GM10266 (cell line): ENCODE measurements around the gene NEO1.

Source experiments
- DNase-seq: peaks from one replicate; pipeline ENCODE4 v3.0.0; 2012; ENCODE audit errors: extremely low spot score
- TF ChIP-seq, protein P1 (sequence below): IDR thresholded peaks from 2 replicates; pipeline ENCODE4 v1.5.1; 2012; ENCODE audit warnings: mild to moderate bottlenecking, low read depth; ENCODE audit not compliant: control insufficient read depth, insufficient read depth; ENCODE audit errors: missing control alignments

NEO1 gene

DNA sequence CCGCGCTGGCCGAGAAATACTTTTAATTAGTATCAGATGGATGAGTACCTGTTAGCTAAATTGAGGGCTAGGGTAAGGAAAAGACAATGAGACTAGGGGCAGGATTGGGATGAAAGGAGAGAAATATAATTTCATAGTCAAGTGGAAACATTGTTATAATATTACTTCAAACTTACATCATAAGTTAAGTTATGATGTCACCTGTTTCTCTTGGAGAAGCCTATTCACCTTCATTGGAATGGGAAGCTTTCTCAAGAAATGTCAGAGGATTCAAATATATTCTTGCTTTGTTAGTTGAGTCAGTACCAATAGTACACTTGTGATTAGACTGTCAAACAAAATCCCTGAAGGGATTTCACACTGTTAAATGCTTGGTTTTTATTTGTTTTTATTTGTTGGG lies 116.2 kb downstream of the NEO1 start:
- TF ChIP-seq, protein P1, sequence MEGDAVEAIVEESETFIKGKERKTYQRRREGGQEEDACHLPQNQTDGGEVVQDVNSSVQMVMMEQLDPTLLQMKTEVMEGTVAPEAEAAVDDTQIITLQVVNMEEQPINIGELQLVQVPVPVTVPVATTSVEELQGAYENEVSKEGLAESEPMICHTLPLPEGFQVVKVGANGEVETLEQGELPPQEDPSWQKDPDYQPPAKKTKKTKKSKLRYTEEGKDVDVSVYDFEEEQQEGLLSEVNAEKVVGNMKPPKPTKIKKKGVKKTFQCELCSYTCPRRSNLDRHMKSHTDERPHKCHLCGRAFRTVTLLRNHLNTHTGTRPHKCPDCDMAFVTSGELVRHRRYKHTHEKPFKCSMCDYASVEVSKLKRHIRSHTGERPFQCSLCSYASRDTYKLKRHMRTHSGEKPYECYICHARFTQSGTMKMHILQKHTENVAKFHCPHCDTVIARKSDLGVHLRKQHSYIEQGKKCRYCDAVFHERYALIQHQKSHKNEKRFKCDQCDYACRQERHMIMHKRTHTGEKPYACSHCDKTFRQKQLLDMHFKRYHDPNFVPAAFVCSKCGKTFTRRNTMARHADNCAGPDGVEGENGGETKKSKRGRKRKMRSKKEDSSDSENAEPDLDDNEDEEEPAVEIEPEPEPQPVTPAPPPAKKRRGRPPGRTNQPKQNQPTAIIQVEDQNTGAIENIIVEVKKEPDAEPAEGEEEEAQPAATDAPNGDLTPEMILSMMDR: no peak

DNA sequence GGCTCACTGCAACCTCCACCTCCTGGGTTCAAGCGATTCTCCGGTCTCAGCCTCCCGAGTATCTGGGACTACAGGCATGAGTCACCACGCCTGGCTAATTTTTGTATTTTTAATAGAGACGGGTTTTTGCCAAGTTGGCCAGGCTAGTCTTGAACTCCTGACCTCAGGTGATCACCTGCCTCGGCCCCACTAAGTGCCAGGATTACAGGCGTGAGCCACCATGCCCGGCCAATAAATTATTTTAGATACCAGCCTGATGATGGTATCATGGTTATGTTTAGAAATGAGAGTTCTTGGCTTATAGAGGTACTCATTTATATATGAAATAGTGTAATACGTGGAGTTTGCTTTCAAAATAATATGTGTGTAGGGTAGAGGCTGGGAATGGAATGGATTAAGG lies 119.4 kb downstream of the NEO1 start:
- no peak for DNase-seq
- TF ChIP-seq, protein P1: no peak

More for the DNA sequence above, 116.2 kb downstream of the NEO1 start:
- DNase-seq: no peak

DNA sequence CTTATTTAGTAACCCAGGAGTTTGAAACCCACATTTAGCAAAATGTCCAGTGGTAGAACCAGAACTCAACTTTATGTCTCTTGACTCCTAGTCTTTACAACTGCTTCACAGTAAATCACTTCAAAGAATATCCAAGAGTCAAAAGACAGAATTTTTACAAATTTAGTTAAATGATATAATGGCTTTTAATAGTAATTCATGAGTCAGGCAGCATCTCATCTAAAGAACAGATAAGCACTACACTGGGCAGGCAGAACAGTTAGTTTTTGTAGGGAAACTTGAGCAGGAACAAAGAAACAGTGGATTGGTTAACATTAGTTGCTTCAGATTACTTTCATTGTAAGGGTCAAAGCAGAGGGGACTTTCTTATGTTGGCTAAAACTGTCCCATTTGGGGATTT lies 120.2 kb downstream of the NEO1 start:
- DNase-seq: no peak
- TF ChIP-seq, protein P1: no peak

DNA sequence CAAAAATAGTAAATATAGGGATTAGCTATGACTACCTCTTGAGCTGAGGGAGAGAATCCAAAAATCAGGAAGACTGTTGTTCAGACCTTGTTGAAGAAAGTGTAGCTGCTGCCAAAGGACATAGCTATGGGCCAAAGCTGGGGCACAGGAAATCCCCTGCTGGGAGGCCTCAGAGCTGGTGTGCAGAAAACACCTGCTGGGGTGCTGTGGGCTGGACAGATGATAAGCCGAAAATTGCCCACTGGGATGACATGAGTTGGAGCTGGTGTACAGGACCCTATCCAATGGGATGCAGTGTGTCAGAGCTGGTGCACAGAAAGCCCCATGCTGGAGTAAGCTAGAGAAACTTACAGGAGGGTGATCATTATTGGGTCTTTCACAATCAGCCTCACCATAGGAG lies 121.9 kb downstream of the NEO1 start:
- TF ChIP-seq, protein P1: no peak
- DNase-seq: no peak

DNA sequence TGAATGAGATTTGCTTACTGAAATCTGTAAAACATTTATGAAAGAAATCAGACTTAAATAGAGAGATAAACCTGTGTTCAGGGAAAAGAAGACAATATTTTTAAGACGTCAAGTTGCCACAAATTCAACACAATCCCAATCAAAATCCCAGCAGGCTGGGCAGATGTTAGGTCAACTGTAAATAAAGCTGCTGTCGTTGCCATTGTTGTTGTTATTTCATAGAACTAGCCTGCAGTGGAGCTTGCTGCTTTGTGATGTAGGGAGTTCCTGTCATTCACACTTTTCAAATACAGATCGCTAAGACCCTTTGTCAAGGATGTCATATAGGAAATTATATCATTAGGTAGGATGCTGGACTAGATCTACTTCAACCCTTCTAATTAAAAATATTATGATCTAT lies 123.1 kb downstream of the NEO1 start:
- no peak for DNase-seq
- TF ChIP-seq, protein P1: no peak

DNA sequence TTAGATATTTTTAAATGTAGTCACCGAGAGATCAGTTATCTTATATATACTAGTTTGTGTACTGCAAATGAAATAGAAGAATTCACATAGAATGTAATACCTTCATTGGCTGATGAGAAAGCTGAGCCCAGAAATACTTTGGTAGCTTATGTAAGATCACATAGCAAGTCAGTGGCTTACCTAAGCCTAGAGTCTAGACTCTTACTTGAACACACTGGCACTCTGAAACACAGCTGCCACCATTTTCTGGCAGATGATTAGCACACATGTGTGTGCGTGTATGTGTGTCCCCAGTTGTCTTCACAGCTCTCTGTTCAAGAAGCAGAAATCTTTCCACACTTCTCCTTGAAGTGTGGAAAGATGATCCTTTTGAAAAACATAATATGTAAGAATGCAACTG lies 124.3 kb downstream of the NEO1 start:
- TF ChIP-seq, protein P1: no peak
- DNase-seq: no peak

DNA sequence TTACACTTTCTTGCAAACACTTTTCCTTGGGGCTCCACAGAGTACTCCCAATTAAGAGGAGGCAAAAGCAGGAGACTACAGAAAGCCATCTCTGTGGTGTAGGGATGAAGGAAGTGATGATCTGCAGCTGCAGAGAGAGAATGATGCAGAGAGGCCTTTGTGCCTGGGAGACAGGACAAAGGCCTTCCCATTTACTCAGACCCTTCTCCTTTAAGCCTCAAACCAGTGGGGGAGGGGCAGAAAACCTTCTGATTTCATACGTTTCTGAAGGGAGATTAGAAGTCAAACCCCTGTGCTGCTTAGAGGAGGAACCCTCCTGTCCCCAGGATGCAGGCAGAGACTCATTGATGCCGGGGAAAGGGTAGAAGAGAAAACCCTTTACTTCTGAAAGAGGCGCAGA lies 130.8 kb downstream of the NEO1 start:
- no peak for DNase-seq

More for the DNA sequence above, 130.8 kb downstream of the NEO1 start:
- TF ChIP-seq, protein P1: no peak
